Urothelium cell line (cell line): ENCODE measurements around the gene ATRNL1.
"Not testable (repeated sequence)": the region's sequence is repeated elsewhere in the genome, so short reads cannot be mapped to it uniquely, and the experiment has no call there.

Experiments used
- DNase-seq: peaks from one replicate; pipeline ENCODE4 v3.0.0; 2011; ENCODE audit warnings: low spot score, mixed read lengths
- FAIRE-seq: peaks from 2 replicates; lab custom pipeline; 2011; peaks lifted over from hg19 to GRCh38; lab: Jason Lieb, UNC

ATRNL1 gene

GRCh38 chr10:115173915-115174443 is 80.8 kb downstream of the ATRNL1 start:
- DNase-seq = no peak
- FAIRE-seq = no peak

DNA sequence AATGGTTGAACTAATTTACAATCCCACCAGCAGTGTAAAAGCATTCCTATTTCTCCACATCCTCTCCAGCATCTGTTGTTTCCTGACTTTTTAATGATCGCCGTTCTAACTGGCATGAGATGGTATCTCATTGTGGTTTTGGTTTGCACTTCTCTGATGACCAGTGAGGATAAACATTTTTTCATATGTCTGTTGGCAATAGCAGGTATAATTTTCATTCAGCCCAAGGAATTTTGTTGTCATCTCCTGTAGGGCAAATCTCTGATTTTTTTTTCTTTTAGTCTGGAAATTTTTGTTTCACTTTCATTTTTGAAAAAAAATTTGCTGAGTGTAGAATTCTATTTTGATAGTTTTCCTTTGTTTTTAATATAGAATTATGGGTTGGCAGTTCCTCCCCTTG is 114.1 kb downstream of the ATRNL1 start:
- DNase-seq, FAIRE-seq: not testable (repeated sequence)

- FAIRE-seq (no peak), DNase-seq (no peak)
Measured at GRCh38 chr10:115209133-115209532, 116.0 kb downstream of the ATRNL1 start.

GRCh38 chr10:115214829-115215228 is 121.7 kb downstream of the ATRNL1 start:
- no peak for DNase-seq
- no peak for FAIRE-seq

DNA sequence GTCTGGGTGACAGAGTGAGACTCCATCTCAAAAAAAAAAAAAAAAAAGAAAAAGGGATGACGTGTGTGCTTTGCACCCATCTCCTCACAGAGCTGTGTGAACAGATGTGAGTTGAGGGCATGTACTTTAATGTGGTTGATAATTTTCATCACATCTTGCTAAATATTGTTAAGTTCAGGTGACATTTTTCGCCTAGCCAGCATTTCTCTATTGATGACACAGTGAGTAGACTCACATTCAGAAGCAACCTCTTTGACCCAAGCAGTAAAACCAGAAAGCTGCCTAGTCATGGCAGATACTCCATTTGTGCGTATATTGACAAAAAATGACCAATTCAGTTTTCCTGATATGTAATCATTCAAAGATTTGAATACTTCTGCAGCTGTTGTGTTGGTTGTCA is 126.0 kb downstream of the ATRNL1 start:
- FAIRE-seq (no peak), DNase-seq (no peak)

- FAIRE-seq = no peak
- no peak for DNase-seq
Measured at GRCh38 chr10:115222039-115222438, 128.9 kb downstream of the ATRNL1 start.

- DNase-seq (no peak), FAIRE-seq (no peak)
Measured at GRCh38 chr10:115239761-115240160, 146.6 kb downstream of the ATRNL1 start.

DNA sequence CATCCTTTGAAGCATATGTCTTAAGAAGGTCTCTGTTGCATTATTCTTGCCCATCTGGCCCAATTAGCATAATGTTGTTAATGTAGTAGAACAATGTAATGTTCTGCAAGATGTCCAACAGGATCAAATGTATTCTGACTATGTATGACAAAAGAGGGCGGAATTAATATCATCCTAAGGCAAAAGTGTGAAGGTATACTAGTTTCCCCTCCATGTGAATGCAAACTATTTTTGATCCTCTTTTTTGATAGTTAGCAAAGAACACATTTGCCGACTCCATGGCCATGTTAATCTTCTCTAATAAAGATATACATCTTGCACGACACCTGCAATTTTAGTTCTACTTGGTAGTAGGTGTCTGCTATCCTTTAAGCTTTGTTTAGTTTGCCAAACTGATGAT is 157.6 kb downstream of the ATRNL1 start:
- no peak for FAIRE-seq
- DNase-seq = no peak

DNA sequence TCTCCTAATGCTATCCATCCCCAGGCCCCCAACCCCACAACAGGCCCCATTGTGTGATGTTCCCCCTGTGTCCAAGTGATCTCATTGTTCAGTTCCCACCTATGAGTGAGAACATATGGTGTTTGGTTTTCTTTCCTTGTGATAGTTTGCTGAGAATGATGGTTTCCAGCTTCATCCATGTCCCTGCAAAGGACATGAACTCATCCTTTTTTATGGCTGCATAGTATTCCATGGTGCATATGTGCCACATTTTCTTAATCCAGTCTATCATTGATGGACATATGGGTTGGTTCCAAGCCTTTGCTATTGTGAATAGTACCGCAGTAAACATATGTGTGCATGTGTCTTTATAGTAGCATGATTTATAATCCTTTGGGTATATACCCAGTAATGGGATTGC is 160.6 kb downstream of the ATRNL1 start:
- FAIRE-seq, DNase-seq: not testable (repeated sequence)

DNA sequence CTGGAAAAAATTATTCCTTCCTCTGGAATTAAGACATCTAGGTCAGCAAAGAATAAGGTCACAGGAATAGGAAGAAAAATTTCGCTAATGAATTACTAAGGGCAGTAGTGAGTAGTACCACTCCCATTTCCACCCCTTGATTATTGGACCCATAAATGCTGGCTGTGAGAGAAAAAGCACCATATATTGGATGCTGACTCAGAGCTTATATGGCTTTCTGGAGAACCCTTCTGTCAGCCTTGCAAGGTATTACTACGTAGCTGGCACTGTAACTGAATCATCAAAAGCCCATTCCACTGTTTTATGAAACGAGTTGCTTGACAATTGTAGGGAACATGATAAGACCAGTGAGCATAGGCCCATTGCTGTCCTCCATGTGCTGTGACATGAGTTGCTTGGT is 179.3 kb downstream of the ATRNL1 start:
- DNase-seq (no peak), FAIRE-seq (no peak)

DNA sequence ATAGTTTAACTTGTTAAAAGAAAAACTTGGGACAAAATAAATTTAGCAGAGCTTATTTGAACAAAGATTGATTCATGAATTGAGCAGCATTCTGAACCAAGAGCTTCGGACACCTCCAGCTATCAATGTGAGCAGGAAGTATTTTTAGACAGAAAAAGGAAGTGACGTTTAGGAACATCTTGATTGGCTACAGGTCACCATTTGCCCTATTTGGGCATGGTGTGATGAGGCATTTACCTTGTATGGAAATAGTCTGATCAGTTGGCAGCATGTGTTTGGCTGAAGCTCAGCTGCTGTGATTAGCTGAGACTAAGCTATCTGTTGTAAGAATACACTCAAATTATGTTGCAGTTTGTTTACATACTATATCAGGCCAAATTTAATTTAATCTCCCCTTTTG is 185.1 kb downstream of the ATRNL1 start:
- no peak for FAIRE-seq
- no peak for DNase-seq

- FAIRE-seq = no peak
Measured at GRCh38 chr10:115295213-115295805, 202.1 kb downstream of the ATRNL1 start.

GRCh38 chr10:115300080-115300479 is 206.9 kb downstream of the ATRNL1 start:
- FAIRE-seq (no peak), DNase-seq (no peak)

More at GRCh38 chr10:115295213-115295805, 202.1 kb downstream of the ATRNL1 start:
- no peak for DNase-seq

- not testable (repeated sequence) for FAIRE-seq, DNase-seq
Measured at GRCh38 chr10:115319669-115320068, 226.5 kb downstream of the ATRNL1 start.

- no peak for FAIRE-seq
- no peak for DNase-seq
Measured at GRCh38 chr10:115321360-115321759, 228.2 kb downstream of the ATRNL1 start.

DNA sequence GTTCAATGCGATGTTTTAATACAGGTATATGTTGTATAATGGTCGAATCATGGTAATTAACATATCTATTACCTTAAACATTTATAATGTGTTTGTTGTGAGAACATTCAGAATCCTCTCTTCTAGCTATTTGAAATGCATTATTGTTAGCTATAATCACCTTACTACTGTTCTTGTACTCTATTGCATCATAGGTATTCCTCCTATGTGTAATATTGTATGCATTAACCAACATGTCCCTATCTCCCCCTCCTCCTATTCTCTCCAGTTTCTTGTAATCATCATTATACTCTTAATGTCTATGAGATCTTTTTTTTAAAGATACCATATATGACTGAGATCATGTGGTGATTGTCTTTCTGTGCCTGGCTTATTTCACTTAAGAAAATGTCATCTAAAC is 235.2 kb downstream of the ATRNL1 start:
- no peak for FAIRE-seq
- no peak for DNase-seq

DNA sequence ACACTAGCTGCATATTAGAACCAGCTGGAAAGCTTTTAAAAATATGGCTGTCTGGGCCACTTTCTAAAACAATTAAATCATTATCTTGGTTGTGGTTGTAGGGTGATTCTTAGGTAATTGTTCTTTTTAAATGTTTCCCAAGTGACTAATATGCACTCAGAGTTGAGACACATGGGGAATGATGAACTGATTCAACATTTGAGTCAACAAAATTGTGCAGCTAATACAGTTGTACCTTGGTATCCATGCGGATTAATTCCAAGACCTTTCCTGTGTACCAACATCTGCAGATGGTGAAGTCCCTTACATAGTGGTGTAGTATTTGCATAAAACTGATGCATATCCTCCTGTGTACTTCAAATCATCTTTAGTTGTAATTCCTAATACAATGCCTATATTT is 242.2 kb downstream of the ATRNL1 start:
- DNase-seq = peak; percentile 2
- FAIRE-seq = no peak

GRCh38 chr10:115355162-115355760 is 262.1 kb downstream of the ATRNL1 start:
- no peak for FAIRE-seq
- peak; percentile 46 for DNase-seq

DNA sequence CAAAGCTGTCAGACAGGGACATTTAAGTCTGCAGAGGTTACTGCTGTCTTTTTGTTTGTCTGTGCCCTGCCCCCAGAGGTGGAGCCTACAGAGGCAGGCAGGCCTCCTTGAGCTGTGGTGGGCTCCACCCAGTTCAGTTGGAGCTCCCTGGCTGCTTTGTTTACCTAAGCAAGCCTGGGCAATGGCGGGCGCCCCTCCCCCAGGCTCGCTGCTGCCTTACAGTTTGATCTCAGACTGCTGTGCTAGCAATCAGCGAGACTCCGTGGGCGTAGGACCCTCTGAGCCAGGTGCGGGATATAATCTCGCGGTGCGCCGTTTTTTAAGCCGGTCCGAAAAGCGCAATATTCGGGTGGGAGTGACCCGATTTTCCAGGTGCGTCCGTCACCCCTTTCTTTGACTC is 274.8 kb downstream of the ATRNL1 start:
- FAIRE-seq, DNase-seq: not testable (repeated sequence)

DNA sequence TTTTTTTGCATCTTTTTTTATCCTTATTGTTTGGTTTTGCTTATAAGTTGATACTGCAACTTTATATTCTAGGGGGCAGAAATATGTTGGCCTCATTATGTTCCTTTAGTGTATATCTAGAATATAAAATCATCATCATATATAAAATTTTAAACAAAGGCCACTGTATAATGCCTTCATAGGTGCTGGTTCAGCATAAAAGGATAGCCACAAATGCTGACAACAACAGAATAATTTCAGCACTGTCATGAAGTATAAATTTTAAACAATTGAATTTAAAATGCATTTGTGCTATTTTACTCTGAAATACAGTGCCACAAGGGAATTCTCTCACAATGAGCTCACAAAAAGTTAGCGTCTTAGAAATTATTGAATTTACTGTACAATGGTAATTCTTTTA is 285.9 kb downstream of the ATRNL1 start:
- DNase-seq = no peak
- no peak for FAIRE-seq

DNA sequence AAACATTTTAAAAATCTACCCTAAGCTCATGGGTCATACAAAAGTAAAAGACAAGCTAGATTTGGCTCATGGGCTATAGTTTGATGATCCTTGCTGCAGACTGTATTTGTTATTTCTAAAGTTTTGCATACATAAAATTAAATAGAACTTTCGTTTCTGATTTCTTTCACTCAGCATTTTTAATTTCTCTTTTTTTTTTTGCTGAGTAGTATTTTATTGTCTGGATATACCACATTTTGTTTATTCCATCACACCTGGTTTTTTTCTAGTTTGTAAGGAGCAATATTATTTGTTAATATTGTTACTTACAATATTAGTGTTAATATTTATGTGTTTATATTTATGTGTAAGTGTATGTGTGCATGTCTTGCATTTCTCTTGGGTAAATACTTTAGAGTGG is 291.5 kb downstream of the ATRNL1 start:
- no peak for DNase-seq
- FAIRE-seq = no peak

- DNase-seq = no peak
- no peak for FAIRE-seq
Measured at GRCh38 chr10:115390607-115391006, 297.4 kb downstream of the ATRNL1 start.

GRCh38 chr10:115398026-115398425 is 304.9 kb downstream of the ATRNL1 start:
- FAIRE-seq = no peak
- DNase-seq = no peak
